GDM1 (cell line): ENCODE data around the gene PCDH12.

Source experiments
- DNase-seq: peaks from one replicate; lab custom pipeline; 2025; lab: John Stamatoyannopoulos, UW

Gene PCDH12

DNA sequence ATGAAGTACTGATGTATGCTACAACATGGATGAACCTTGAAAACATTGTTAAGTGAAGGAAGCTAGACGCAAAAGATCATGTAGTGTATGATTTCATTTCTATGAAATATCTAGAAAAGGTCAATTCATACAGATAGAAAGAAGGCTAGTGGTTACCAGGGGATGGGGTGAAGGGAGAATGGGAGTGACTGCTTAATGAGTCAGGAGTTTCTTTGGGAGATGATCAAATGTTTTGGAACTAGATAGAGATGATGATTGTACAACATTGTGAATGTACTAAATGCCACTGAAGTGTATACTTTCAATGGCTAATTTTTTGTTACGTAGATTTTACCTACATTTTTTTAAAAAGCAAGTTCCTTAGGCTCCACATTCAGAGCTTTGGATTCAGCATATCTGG is 49.2 kb downstream of the PCDH12 start:
- no peak for DNase-seq

GRCh38 chr5:141906972-141907371 is 51.0 kb downstream of the PCDH12 start:
- no peak for DNase-seq

DNA sequence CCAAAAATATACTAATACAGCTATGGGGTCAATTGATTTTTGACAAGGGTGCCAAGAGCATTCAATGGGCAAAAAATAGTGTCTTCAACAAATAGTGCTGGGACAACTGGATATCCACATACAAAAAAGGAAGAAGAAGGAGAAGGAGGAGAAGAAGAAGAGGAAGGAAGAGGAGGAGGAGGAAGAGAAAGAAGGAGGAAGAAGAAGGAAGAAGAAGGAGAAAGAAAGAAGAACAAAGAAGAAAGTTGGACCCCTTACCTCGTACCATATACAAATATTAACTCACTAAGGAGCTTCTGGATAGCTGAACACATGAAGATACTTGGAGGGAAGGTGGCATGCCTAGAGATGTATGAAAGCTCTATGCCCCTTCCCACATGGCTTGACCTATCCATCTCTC is 51.5 kb downstream of the PCDH12 start:
- no peak for DNase-seq

DNA sequence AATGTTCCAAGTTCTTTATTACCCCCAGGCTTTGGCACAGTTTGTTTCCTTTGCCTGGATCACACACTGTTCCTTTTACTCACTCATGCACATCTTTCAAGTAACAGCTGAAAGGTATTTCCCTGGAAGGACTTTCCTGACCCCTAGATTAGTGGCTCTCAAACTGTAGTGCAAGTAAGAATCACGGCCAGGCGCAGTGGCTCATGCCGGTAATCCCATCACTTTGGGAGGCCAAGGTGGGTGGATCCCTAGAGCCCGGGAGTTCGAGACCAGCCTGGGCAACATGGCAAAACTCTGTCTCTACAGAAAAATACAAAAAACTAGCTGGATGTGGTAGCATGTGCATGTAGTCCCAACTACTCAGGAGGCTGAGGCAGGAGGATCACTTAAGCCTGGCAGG is 53.5 kb downstream of the PCDH12 start:
- DNase-seq: no peak

DNA sequence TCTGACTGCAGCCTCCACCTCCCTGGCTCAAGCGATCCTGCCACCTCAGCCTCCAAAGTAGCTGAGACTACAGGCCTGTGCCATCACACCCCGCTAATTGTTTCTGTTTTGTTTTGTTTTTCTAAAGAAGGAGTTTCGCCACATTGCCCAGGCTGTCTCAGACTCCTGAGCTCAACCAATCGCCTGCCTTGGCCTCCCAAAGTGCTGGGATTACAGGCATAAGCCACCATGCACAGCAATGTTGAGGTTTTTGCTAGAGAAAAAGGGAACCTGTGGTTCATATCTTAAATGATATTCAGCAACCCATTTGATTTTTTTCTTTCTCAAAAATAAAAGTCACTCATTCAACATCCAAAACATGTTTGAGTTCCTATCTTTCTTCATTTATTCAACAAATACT is 54.7 kb downstream of the PCDH12 start:
- peak; percentile 41 for DNase-seq

GRCh38 chr5:141902015-141902814 is 55.8 kb downstream of the PCDH12 start:
- no peak for DNase-seq

DNA sequence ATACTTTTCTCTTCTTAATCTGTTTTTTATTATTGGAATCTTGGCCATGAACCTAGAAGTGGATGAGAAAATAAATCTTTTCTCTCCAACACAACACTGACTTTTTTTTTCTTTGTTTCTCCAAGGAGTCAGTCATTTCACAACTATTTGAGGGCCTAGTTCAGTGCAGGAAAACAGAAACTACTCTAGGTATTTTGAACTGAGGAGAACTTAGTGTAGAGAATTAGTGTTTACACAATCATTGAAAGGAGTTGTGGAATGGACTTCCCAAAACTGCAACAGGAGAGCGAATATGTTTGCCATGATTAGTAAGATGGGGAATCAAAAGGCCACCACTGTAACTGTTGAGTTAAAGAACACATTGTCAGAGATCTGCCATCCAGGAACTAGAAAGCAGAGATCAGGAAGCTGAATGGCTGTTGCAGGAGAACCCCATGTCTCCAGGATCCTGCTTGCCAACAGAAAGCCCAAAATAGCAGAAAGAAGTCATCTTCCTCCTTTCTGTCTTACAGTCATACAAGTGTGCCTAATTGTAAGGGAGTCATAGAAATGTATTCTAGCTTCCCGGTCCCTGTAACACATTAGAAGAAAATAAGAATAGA is 59.5 kb downstream of the PCDH12 start:
- DNase-seq: no peak

DNA sequence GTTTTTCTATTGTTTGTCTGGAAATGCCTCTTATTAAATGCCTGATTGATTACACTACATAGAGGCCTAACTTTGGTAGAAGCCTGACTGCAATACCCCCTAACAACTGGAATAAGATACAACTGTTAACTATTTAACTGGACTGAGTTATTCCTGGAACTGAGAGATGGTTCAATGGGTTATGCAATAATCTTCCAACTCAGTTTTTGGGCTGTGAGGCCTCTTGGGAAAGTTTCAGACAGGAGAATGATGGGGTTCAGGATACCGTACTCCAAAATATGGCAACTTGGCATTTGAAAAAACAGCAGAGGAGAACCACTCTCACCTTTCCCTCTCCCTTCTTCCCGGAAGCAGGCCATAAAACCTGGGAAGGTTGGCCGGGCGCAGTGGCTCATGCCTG is 60.6 kb downstream of the PCDH12 start:
- DNase-seq: no peak
